A549 (cell line): ENCODE measurements around the gene FAM50B. TPM values are rescaled to one million over a fixed set of nuclear protein-coding genes. Genes with fewer than 3 reads are reported as not detected.

Experiments
- ATAC-seq, 2 experiments: fragments of 200-7000 bp in 1 of 2; fragments of >200 bp in 1 of 2; cut with Nextera tagmentation in 1 of 2; cut with Tn5 transposase in 1 of 2; 3 replicates each; pipeline versions ENCODE4 v1.8.0 to v1.9.1; 2018 to 2020; ENCODE audit warnings: mild to moderate bottlenecking in 1 of 2, moderate library complexity in 1 of 2
- CTCF ChIA-PET: fragments of 300-600 bp; sonication (Branson Sonifier 250); formaldehyde crosslinking; extraction: SDS; loops from one replicate; lab custom pipeline; 2021; ENCODE audit warnings: antibody characterized with exemption, inconsistent platforms; lab: Yijun Ruan, JAX
- POLR2A ChIA-PET: fragments of 350-600 bp; formaldehyde crosslinking; extraction: SDS; loops from one replicate; lab custom pipeline; 2021; ENCODE audit warnings: antibody characterized with exemption, inconsistent platforms; lab: Yijun Ruan, JAX
- DNase-seq, 2 experiments: peaks; one replicate each; pipeline versions ENCODE4 v3.0.0 to v3.0.0-alpha.2; 2011 to 2016; ENCODE audit warnings: low read depth in 1 of 2, low spot score in 1 of 2
- FAIRE-seq: peaks from 2 replicates; lab custom pipeline; 2011; peaks lifted over from hg19 to GRCh38; lab: Jason Lieb, UNC
- H3K27ac ChIP-seq, 2 experiments: fragments of >200 bp; sonication (Bioruptor Twin); formaldehyde crosslinking; 3 replicates each; pipeline ENCODE4 v1.5.1; 2016 to 2017
- H3K4me1 ChIP-seq: fragments of >200 bp; sonication (Bioruptor Twin); formaldehyde crosslinking; 3 replicates; pipeline ENCODE4 v1.6.1; 2016
- H3K4me2 ChIP-seq: fragments of >200 bp; sonication (Bioruptor Twin); formaldehyde crosslinking; 3 replicates; pipeline ENCODE4 v1.6.1; 2016
- H3K4me3 ChIP-seq: fragments of >200 bp; sonication (Bioruptor Twin); formaldehyde crosslinking; 3 replicates; pipeline ENCODE4 v1.5.1; 2016
- H3K9me3 ChIP-seq: fragments of >200 bp; sonication (Bioruptor Twin); formaldehyde crosslinking; 3 replicates; pipeline ENCODE4 v1.6.1; 2016
- CBX8 ChIP-seq: fragments of 200-600 bp; sonication (generic); IDR thresholded peaks from 2 replicates; pipeline ENCODE4 v1.6.1; 2016
- CEBPB ChIP-seq, 2 experiments: fragments of >200 bp in 1 of 2; sonication (Bioruptor Twin) in 1 of 2; formaldehyde crosslinking in 1 of 2; IDR thresholded peaks; 2 replicates each; pipeline ENCODE4 v1.6.1; 2012 to 2016
- CHD4 ChIP-seq: fragments of 200-600 bp; sonication (generic); IDR thresholded peaks from 2 replicates; pipeline ENCODE4 v1.6.1; 2016; ENCODE audit warnings: antibody characterized with exemption, mild to moderate bottlenecking, borderline replicate concordance
- EHF ChIP-seq: fragments of 250-450 bp; sonication (Bioruptor Pico); IDR thresholded peaks from 2 replicates; pipeline ENCODE4 v1.5.0; 2020; ENCODE audit warnings: mild to moderate bottlenecking
- EP300 ChIP-seq, 2 experiments: fragments of >200 bp; sonication (Bioruptor Twin); formaldehyde crosslinking; IDR thresholded peaks; 2 replicates in 1 of 2; 3 replicates in 1 of 2; pipeline ENCODE4 v1.6.1; 2016 to 2017
- FOSB ChIP-seq: fragments of 250-450 bp; sonication (Bioruptor Pico); IDR thresholded peaks from 2 replicates; pipeline ENCODE4 v1.5.0; 2020; ENCODE audit warnings: mild to moderate bottlenecking, moderate library complexity
- FOSL2 ChIP-seq, 2 experiments: fragments of 450-650 bp in 1 of 2; fragments of >200 bp in 1 of 2; sonication (Bioruptor Twin) in 1 of 2; formaldehyde crosslinking; IDR thresholded peaks; 2 replicates each; pipeline versions ENCODE4 v1.5.0 to v1.6.1; 2016 to 2020; ENCODE audit warnings: mild to moderate bottlenecking in 1 of 2, moderate library complexity in 1 of 2
- FOXS1 ChIP-seq: fragments of 250-450 bp; sonication (Bioruptor Pico); IDR thresholded peaks from 2 replicates; pipeline ENCODE4 v1.5.0; 2020; ENCODE audit warnings: mild to moderate bottlenecking, moderate library complexity
- GATA3 ChIP-seq: IDR thresholded peaks from 2 replicates; pipeline ENCODE4 v1.6.1; 2012; ENCODE audit warnings: borderline replicate concordance
- HOXA7 ChIP-seq: fragments of 250-450 bp; sonication (Bioruptor Pico); IDR thresholded peaks from 2 replicates; pipeline ENCODE4 v1.5.0; 2020; ENCODE audit warnings: mild to moderate bottlenecking, moderate library complexity
- HOXB13 ChIP-seq: fragments of 250-450 bp; sonication (Bioruptor Pico); IDR thresholded peaks from 2 replicates; pipeline ENCODE4 v1.5.0; 2020; ENCODE audit warnings: low read depth, mild to moderate bottlenecking, moderate library complexity
- HOXB5 ChIP-seq: fragments of 250-450 bp; sonication (Bioruptor Pico); IDR thresholded peaks from 2 replicates; pipeline ENCODE4 v1.5.0; 2020; ENCODE audit warnings: mild to moderate bottlenecking, moderate library complexity
- JUN ChIP-seq, 2 experiments: fragments of >200 bp; sonication (Bioruptor Twin); formaldehyde crosslinking; IDR thresholded peaks; 2 replicates in 1 of 2; 3 replicates in 1 of 2; pipeline ENCODE4 v1.6.1; 2016 to 2017
- JUNB ChIP-seq: fragments of >200 bp; sonication (Bioruptor Twin); formaldehyde crosslinking; IDR thresholded peaks from 2 replicates; pipeline ENCODE4 v1.6.1; 2016
- MAZ ChIP-seq: fragments of 150-350 bp; IDR thresholded peaks from 2 replicates; pipeline ENCODE4 v1.6.1; 2014; ENCODE audit warnings: antibody characterized with exemption, low read depth, low read length, borderline replicate concordance
- MYC ChIP-seq: IDR thresholded peaks from 2 replicates; pipeline ENCODE4 v1.6.1; 2012; ENCODE audit warnings: mild to moderate bottlenecking, inconsistent platforms, low read length, improper control_type of control experiment, borderline replicate concordance
- PHF8 ChIP-seq: fragments of 200-600 bp; sonication (generic); IDR thresholded peaks from 2 replicates; pipeline ENCODE4 v1.6.1; 2016; ENCODE audit warnings: low read depth, mild to moderate bottlenecking, antibody characterized with exemption, moderate library complexity, borderline replicate concordance
- POLR2A ChIP-seq: IDR thresholded peaks from 2 replicates; pipeline ENCODE4 v1.6.1; 2012; ENCODE audit warnings: mild to moderate bottlenecking, low read length
- RAD21 ChIP-seq, 2 experiments: fragments of >200 bp in 1 of 2; sonication (Bioruptor Twin) in 1 of 2; formaldehyde crosslinking in 1 of 2; IDR thresholded peaks in 1 of 2; conservative IDR thresholded peaks in 1 of 2; 2 replicates in 1 of 2; 3 replicates in 1 of 2; pipeline ENCODE4 v1.6.1; 2012 to 2018; ENCODE audit warnings: inconsistent platforms in 1 of 2
- RARB ChIP-seq: fragments of 250-450 bp; sonication (Bioruptor Pico); IDR thresholded peaks from 2 replicates; pipeline ENCODE4 v1.8.0; 2021; ENCODE audit warnings: mild to moderate bottlenecking, moderate library complexity
- RCOR1 ChIP-seq: fragments of 150-350 bp; IDR thresholded peaks from 2 replicates; pipeline ENCODE4 v1.6.1; 2014; ENCODE audit warnings: antibody characterized with exemption, low read length, low read depth
- RNF2 ChIP-seq: fragments of 200-600 bp; sonication (generic); IDR thresholded peaks from 2 replicates; pipeline ENCODE4 v1.6.1; 2016; ENCODE audit warnings: low read depth, mild to moderate bottlenecking, antibody characterized with exemption, moderate library complexity, borderline replicate concordance
- SMC3 ChIP-seq: fragments of >200 bp; sonication (Bioruptor Twin); formaldehyde crosslinking; IDR thresholded peaks from 3 replicates; pipeline ENCODE4 v1.6.1; 2018; ENCODE audit warnings: inconsistent platforms
- SREBF2 ChIP-seq: fragments of 450-650 bp; IDR thresholded peaks from 2 replicates; pipeline ENCODE4 v1.6.1; 2014; ENCODE audit warnings: mild to moderate bottlenecking, moderate library complexity
- TFCP2L1 ChIP-seq: fragments of 250-450 bp; sonication (Bioruptor Pico); IDR thresholded peaks from 2 replicates; pipeline ENCODE4 v1.5.0; 2021; ENCODE audit warnings: mild to moderate bottlenecking
- TP53 ChIP-seq: fragments of 250-450 bp; sonication (Bioruptor Pico); IDR thresholded peaks from 2 replicates; pipeline ENCODE4 v1.5.0; 2021; ENCODE audit warnings: mild to moderate bottlenecking, moderate library complexity
- ZC3H11A ChIP-seq: fragments of 450-650 bp; IDR thresholded peaks from 2 replicates; pipeline ENCODE4 v1.6.1; 2014; ENCODE audit warnings: antibody characterized with exemption, mild to moderate bottlenecking
- ZFP36 ChIP-seq: fragments of 450-650 bp; IDR thresholded peaks from 2 replicates; pipeline ENCODE4 v1.6.1; 2014; ENCODE audit warnings: borderline replicate concordance; ENCODE audit not compliant: partially characterized antibody
- whole genome bisulfite sequencing: methylation state at CpG from one replicate; pipeline ENCODE4 v1.1.6; 2017; ENCODE audit errors: missing lambda C conversion rate; 5-methylcytosine and 5-hydroxymethylcytosine counted together
- polyA plus RNA-seq, 4 experiments: library from polyadenylated mRNA; depleted of rRNA in 3 of 4; stranded (reverse); fragments of >200 nt; fragmentation: RNase III in 1 of 4; extraction: RNeasy Plus Mini Kit Qiagen cat#74134 plus additional on column Dnase treatment in 1 of 4; gene quantifications; 2 replicates in 3 of 4; 3 replicates in 1 of 4; pipeline ENCODE4 v1.2.3, GENCODE V29; 2011 to 2017
- TF ChIP-seq, protein P1 (sequence below): fragments of >200 bp; sonication (Bioruptor Twin); formaldehyde crosslinking; IDR thresholded peaks from 3 replicates; pipeline ENCODE4 v1.5.1; 2016
- TF ChIP-seq, protein P2 (sequence below): IDR thresholded peaks from 2 replicates; pipeline ENCODE4 v1.6.1; 2012
- TF ChIP-seq, protein P3 (sequence below): fragments of 150-350 bp; IDR thresholded peaks from 2 replicates; pipeline ENCODE4 v1.6.1; 2014; ENCODE audit warnings: low read depth, mild to moderate bottlenecking, low read length
- TF ChIP-seq, protein P4 (sequence below): fragments of 450-650 bp; IDR thresholded peaks from 2 replicates; pipeline ENCODE4 v1.6.1; 2014; ENCODE audit warnings: antibody characterized with exemption
- TF ChIP-seq, protein P5 (sequence below): fragments of >200 bp; sonication (Bioruptor Twin); formaldehyde crosslinking; IDR thresholded peaks from 2 replicates; pipeline ENCODE4 v1.6.1; 2016

Gene FAM50B
- polyA plus RNA-seq, 2 of the 4 experiments (the other 2 are of a cell fraction) = 5.1 to 6.4 TPM

DNA sequence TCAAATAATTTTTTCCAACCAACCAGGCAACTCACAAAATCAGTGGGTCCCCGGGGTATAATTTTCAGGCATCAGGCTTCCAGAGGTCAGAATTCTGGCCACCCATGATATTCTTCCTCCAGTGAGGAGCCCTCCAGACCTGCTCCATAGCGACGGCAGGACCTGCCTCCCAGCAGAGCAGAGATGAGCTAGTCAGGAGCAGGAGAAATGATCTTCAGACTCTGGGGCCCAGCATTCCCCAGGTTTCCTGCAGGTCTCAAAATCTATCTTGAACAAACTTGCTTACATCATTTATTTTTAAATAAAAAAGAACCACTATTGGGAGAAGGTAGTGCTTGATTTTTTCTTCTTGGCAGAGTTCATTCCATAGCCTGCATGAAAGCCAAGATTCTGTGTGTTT lies 44.7 kb downstream of the FAM50B start:
- ChIA-PET POLR2A (no interaction called here), CTCF (interaction anchor here (0.7 to 3.3 kb wide), 8 partner anchors 12 to 161 kb away, joined by 3 to 13 read pairs (median 4); partner anchors contain the start of gene FAM50B)
- Histone ChIP-seq H3K27ac (no peak overlapping the region), H3K4me3 (no peak overlapping the region), H3K9me3 (no peaks in the 10 kb centered on the region), H3K4me1 (peaks cover 6% of the 10 kb centered on the region), H3K4me2 (no peak overlapping the region)
- DNase-seq = no peak
- TF ChIP-seq FOXS1 (no peak), CHD4 (no peak), CEBPB (IDR thresholded peaks at IDR 0.05) (no peak), EHF (CRISPR knock-in tag) (no peak), EP300 (IDR thresholded peaks at IDR 0.05) (no peak), HOXB5 (CRISPR knock-in tag) (no peak), RARB (CRISPR knock-in tag) (no peak), RCOR1 (no peak), HOXB13 (no peak), FOSL2 (IDR thresholded peaks at IDR 0.05) (no peak), FOSL2 (CRISPR knock-in tag; IDR thresholded peaks at IDR 0.05) (no peak), RAD21 (conservative IDR thresholded peaks at IDR 0.05 in 1 of 2, IDR thresholded peaks at IDR 0.05 in 1 of 2) (no peak), SMC3 (no peak), MYC (no peak), TP53 (CRISPR knock-in tag) (no peak)
- TF ChIP-seq, protein P1, sequence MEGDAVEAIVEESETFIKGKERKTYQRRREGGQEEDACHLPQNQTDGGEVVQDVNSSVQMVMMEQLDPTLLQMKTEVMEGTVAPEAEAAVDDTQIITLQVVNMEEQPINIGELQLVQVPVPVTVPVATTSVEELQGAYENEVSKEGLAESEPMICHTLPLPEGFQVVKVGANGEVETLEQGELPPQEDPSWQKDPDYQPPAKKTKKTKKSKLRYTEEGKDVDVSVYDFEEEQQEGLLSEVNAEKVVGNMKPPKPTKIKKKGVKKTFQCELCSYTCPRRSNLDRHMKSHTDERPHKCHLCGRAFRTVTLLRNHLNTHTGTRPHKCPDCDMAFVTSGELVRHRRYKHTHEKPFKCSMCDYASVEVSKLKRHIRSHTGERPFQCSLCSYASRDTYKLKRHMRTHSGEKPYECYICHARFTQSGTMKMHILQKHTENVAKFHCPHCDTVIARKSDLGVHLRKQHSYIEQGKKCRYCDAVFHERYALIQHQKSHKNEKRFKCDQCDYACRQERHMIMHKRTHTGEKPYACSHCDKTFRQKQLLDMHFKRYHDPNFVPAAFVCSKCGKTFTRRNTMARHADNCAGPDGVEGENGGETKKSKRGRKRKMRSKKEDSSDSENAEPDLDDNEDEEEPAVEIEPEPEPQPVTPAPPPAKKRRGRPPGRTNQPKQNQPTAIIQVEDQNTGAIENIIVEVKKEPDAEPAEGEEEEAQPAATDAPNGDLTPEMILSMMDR = no peak
- TF ChIP-seq, protein P2, sequence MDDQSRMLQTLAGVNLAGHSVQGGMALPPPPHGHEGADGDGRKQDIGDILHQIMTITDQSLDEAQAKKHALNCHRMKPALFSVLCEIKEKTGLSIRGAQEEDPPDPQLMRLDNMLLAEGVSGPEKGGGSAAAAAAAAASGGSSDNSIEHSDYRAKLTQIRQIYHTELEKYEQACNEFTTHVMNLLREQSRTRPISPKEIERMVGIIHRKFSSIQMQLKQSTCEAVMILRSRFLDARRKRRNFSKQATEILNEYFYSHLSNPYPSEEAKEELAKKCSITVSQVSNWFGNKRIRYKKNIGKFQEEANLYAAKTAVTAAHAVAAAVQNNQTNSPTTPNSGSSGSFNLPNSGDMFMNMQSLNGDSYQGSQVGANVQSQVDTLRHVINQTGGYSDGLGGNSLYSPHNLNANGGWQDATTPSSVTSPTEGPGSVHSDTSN = no peak
- TF ChIP-seq, protein P3, sequence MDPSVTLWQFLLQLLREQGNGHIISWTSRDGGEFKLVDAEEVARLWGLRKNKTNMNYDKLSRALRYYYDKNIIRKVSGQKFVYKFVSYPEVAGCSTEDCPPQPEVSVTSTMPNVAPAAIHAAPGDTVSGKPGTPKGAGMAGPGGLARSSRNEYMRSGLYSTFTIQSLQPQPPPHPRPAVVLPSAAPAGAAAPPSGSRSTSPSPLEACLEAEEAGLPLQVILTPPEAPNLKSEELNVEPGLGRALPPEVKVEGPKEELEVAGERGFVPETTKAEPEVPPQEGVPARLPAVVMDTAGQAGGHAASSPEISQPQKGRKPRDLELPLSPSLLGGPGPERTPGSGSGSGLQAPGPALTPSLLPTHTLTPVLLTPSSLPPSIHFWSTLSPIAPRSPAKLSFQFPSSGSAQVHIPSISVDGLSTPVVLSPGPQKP = no peak
- TF ChIP-seq, protein P4, sequence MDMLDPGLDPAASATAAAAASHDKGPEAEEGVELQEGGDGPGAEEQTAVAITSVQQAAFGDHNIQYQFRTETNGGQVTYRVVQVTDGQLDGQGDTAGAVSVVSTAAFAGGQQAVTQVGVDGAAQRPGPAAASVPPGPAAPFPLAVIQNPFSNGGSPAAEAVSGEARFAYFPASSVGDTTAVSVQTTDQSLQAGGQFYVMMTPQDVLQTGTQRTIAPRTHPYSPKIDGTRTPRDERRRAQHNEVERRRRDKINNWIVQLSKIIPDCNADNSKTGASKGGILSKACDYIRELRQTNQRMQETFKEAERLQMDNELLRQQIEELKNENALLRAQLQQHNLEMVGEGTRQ = no peak
- FAIRE-seq = no peak
- 94% methylated on average over 3 of the region's 3 CpGs for WGBS
- no peak for ATAC-seq

DNA sequence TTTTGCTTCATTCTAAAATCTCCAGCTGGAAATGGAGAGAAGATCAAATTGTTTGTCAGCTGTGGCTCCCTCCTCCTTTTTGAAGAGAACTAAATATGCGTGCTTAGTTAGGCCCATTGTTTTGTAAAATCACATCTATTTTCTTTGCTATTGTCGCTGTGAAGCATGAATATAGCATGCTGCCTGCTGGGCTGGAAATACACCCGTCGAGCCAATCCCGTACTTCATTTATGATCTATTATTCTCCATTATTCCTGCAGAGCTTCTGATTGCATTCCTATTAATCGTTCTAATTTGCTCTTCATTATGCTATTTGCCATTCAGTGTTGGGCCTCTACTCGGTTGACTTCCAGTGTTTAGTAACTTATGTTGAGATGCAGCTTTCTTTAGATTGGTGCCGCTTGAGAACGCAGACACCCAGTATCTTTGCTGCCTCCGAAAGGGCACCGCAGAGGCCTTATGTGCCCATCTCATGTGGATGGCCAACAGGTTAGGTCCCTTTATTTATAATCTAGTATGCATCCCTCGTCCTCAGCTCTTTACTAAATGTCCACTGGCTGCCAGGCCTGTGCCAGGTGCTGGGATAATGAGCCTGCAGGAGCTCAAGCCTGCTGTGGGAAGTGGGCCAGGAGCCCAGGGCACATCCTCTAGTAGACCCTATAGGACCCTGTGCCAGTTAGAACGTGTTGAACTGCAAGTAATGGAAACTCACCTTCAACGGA lies 45.6 kb downstream of the FAM50B start:
- Histone ChIP-seq H3K9me3 (no peaks in the 10 kb centered on the region), H3K4me3 (no peak overlapping the region), H3K4me1 (no peaks in the 10 kb centered on the region), H3K4me2 (no peak overlapping the region), H3K27ac (no peak overlapping the region)
- TF ChIP-seq, protein P5, sequence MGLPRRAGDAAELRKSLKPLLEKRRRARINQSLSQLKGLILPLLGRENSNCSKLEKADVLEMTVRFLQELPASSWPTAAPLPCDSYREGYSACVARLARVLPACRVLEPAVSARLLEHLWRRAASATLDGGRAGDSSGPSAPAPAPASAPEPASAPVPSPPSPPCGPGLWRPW = no peak
- no peak for TF ChIP-seq HOXA7
- no peak for TF ChIP-seq ZC3H11A
- TF ChIP-seq POLR2A = no peak
- no peak for TF ChIP-seq JUNB
- TF ChIP-seq RAD21 (conservative IDR thresholded peaks at IDR 0.05 in 1 of 2, IDR thresholded peaks at IDR 0.05 in 1 of 2) = no peak
- no peak for TF ChIP-seq ZFP36
- TF ChIP-seq EP300 (IDR thresholded peaks at IDR 0.05) = no peak
- TF ChIP-seq SREBF2 = no peak
- no peak for TF ChIP-seq MAZ
- no peak for TF ChIP-seq PHF8
- TF ChIP-seq MYC = no peak
- no peak for TF ChIP-seq GATA3
- TF ChIP-seq EHF (CRISPR knock-in tag) = no peak
- TF ChIP-seq RNF2 = no peak
- TF ChIP-seq CBX8 = no peak
- no peak for TF ChIP-seq JUN (IDR thresholded peaks at IDR 0.05)
- TF ChIP-seq FOSB (CRISPR knock-in tag) = no peak
- no peak for TF ChIP-seq TFCP2L1 (CRISPR knock-in tag)
- TF ChIP-seq FOSL2 (IDR thresholded peaks at IDR 0.05) = no peak
- no peak for TF ChIP-seq FOSL2 (CRISPR knock-in tag; IDR thresholded peaks at IDR 0.05)
- no peak for DNase-seq
- WGBS = 87% methylated on average over 14 of the region's 14 CpGs
- ATAC-seq = no peak
- POLR2A ChIA-PET = no interaction called here
- no peak for FAIRE-seq
- CTCF ChIA-PET = interaction anchor here (0.7 to 3.3 kb wide), 10 partner anchors 11 to 162 kb away, joined by 3 to 13 read pairs (median 3); partner anchors contain the start of gene FAM50B
